Hepatocyte (in vitro differentiated cells): ENCODE measurements around the gene SHKBP1. TPM values are rescaled to one million over a fixed set of nuclear protein-coding genes. Genes with fewer than 3 reads are reported as not detected.

Source experiments
- DNase-seq: peaks from one replicate; pipeline ENCODE4 v3.0.0-alpha.2; 2016; ENCODE audit warnings: low spot score
- H2AFZ ChIP-seq: fragments of 200-600 bp; sonication (generic); 2 replicates; pipeline ENCODE4 v1.6.0; 2016; ENCODE audit warnings: antibody characterized with exemption, mild to moderate bottlenecking
- H3K27ac ChIP-seq: fragments of 200-600 bp; sonication (generic); 2 replicates; pipeline ENCODE4 v1.5.1; 2016; ENCODE audit warnings: mild to moderate bottlenecking
- H3K27me3 ChIP-seq: fragments of 200-600 bp; sonication (generic); 2 replicates; pipeline ENCODE4 v1.6.1; 2016
- H3K36me3 ChIP-seq: fragments of 200-600 bp; sonication (generic); replicated peaks from 2 replicates; pipeline ENCODE4 v1.5.1; 2016; ENCODE audit warnings: low read depth; ENCODE audit not compliant: insufficient read depth
- H3K4me1 ChIP-seq: fragments of 200-600 bp; sonication (generic); 2 replicates; pipeline ENCODE4 v1.5.1; 2016; ENCODE audit warnings: mild to moderate bottlenecking, moderate library complexity; ENCODE audit not compliant: insufficient read depth
- H3K4me2 ChIP-seq: fragments of 200-600 bp; sonication (generic); 2 replicates; pipeline ENCODE4 v1.6.0; 2016
- H3K4me3 ChIP-seq: fragments of 200-600 bp; sonication (generic); 2 replicates; pipeline ENCODE4 v1.5.1; 2016; ENCODE audit warnings: mild to moderate bottlenecking
- H3K79me2 ChIP-seq: fragments of 200-600 bp; sonication (generic); 2 replicates; pipeline ENCODE4 v1.6.0; 2017; ENCODE audit warnings: mild to moderate bottlenecking
- H3K9me2 ChIP-seq: fragments of 200-600 bp; sonication (generic); replicated peaks from 2 replicates; pipeline ENCODE4 v1.6.0; 2017; ENCODE audit warnings: mild to moderate bottlenecking; ENCODE audit not compliant: insufficient read depth
- H3K9me3 ChIP-seq: fragments of 200-600 bp; sonication (generic); 2 replicates; pipeline ENCODE4 v1.5.1; 2016; ENCODE audit warnings: low read depth, mild to moderate bottlenecking
- H4K20me1 ChIP-seq: fragments of 200-600 bp; sonication (generic); 2 replicates; pipeline ENCODE4 v1.6.0; 2016; ENCODE audit warnings: mild to moderate bottlenecking; ENCODE audit not compliant: insufficient read depth, poor library complexity, severe bottlenecking
- CTCF ChIP-seq: fragments of 200-600 bp; sonication (generic); IDR thresholded peaks from 2 replicates; pipeline ENCODE4 v1.5.1; 2016; ENCODE audit warnings: antibody characterized with exemption, mild to moderate bottlenecking; ENCODE audit not compliant: poor library complexity
- EZH2 ChIP-seq: fragments of 200-600 bp; sonication (generic); IDR thresholded peaks from 2 replicates; pipeline ENCODE4 v1.6.1; 2016; ENCODE audit warnings: antibody characterized with exemption, mild to moderate bottlenecking, borderline replicate concordance
- EZH2phosphoT487 ChIP-seq: fragments of 200-600 bp; sonication (generic); IDR thresholded peaks from one replicate; pipeline ENCODE4 v1.6.1; 2018; ENCODE audit warnings: antibody characterized with exemption, mild to moderate bottlenecking, low read depth, moderate library complexity; ENCODE audit not compliant: unreplicated experiment, severe bottlenecking
- WGBS: methylation state at CpG from one replicate; pipeline ENCODE4 v1.1.6; 2016; ENCODE audit warnings: low lambda C conversion rate; ENCODE audit errors: missing lambda C conversion rate; 5-methylcytosine and 5-hydroxymethylcytosine counted together
- polyA plus RNA-seq: library from polyadenylated mRNA; unstranded; fragments of >200 nt; fragmentation: Nextera tagmentation; extraction: Ambion mirVana; gene quantifications from 2 replicates; pipeline ENCODE4 v1.2.1, GENCODE V29; 2016
- total RNA-seq: library from RNA; depleted of rRNA; stranded (reverse); fragments of >200 nt; gene quantifications from 2 replicates; pipeline ENCODE4 v1.2.3, GENCODE V29; 2014

SHKBP1 gene
- total and polyA plus RNA-seq, 2 experiments from 2014 or later = 44.6 to 83.6 TPM

- Histone ChIP-seq H3K27me3 (peaks cover 35% of the 10 kb centered on the region), H3K36me3 (no peaks in the 10 kb centered on the region), H3K9me3 (no peaks in the 10 kb centered on the region), H4K20me1 (no peaks in the 10 kb centered on the region), H3K9me2 (no peaks in the 10 kb centered on the region), H3K4me1 (peaks cover 15% of the 10 kb centered on the region), H2AFZ (peak overlapping the region; percentile 14), H3K27ac (no peak overlapping the region), H3K4me3 (peak overlapping the region; percentile 9), H3K4me2 (peak overlapping the region; percentile 85), H3K79me2 (no peaks in the 10 kb centered on the region)
- no peak for TF ChIP-seq EZH2phosphoT487
- TF ChIP-seq EZH2 = peak; percentile 75
- TF ChIP-seq CTCF = no peak
- DNase-seq = peak; percentile 69
- WGBS = 15% methylated on average over 27 of the region's 53 CpGs
These were observed 20.1 kb downstream of the SHKBP1 start for GRCh38 chr19:40596608-40597328.

GRCh38 chr19:40597329-40597838, 20.7 kb downstream of the SHKBP1 start:
- H2AFZ ChIP-seq = peak overlapping the region; percentile 14
- DNase-seq = no peak
- no peaks in the 10 kb centered on the region for H3K9me3 ChIP-seq
- TF ChIP-seq EZH2phosphoT487 (no peak), CTCF (no peak), EZH2 (no peak)
- no peaks in the 10 kb centered on the region for H3K79me2 ChIP-seq
- WGBS = 25% methylated on average over 14 of the region's 18 CpGs
- no peaks in the 10 kb centered on the region for H4K20me1 ChIP-seq
- peak overlapping the region; percentile 91 for H3K27ac ChIP-seq
- H3K4me1 ChIP-seq = peaks cover 22% of the 10 kb centered on the region
- peaks cover 35% of the 10 kb centered on the region for H3K27me3 ChIP-seq
- H3K36me3 ChIP-seq = no peaks in the 10 kb centered on the region
- peak overlapping the region; percentile 85 for H3K4me2 ChIP-seq
- no peaks in the 10 kb centered on the region for H3K9me2 ChIP-seq
- H3K4me3 ChIP-seq = peak overlapping the region; percentile 17

- Histone ChIP-seq H3K27me3 (peaks cover 35% of the 10 kb centered on the region), H3K79me2 (no peaks in the 10 kb centered on the region), H3K4me3 (peak overlapping the region; percentile 17), H3K9me2 (no peaks in the 10 kb centered on the region), H3K9me3 (no peaks in the 10 kb centered on the region), H3K36me3 (no peaks in the 10 kb centered on the region), H3K27ac (peak overlapping the region; percentile 91), H4K20me1 (no peaks in the 10 kb centered on the region), H3K4me1 (peaks cover 30% of the 10 kb centered on the region), H3K4me2 (peak overlapping the region; percentile 94), H2AFZ (no peak overlapping the region)
- TF ChIP-seq CTCF (peak; percentile 99), EZH2phosphoT487 (no peak)
- DNase-seq = peak; percentile 92
- WGBS = 2% methylated on average over 28 of the region's 46 CpGs
These were observed 21.6 kb downstream of the SHKBP1 start for GRCh38 chr19:40598121-40598917.
